Measurements from ENCODE around the gene USP34.

The USP34 gene

DNA sequence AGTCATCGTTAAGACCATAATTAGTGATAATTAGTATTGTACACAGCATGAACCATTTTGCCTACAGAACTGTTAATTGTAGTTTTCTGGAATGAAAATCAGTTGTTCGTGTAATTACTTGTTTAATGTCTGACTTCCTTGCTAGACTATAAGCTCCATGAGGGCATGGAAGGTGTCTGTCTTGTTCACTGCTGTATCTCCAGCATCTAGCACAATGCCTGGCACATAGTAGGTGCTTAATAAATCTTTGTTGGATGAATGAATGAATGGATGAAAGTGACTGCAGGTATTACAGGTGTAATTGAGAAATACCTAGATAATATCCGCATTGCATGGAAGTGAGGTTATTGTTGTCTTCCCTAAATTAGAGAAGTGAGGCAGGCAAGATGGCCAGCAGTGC lies 287.1 kb downstream of the USP34 start:
- DNase-seq (ENCODE audit: low read depth in 1 of 2, low spot score in 1 of 2), result no peak
- no peak for TF ChIP-seq JUND (IDR thresholded peaks at IDR 0.05; ENCODE audit: low read depth)
- in situ Hi-C loops (cut with HindIII; ENCODE audit: low pct_unique_long_range_greater_than_20kb, low sequenced_read_pairs), result no loop called here

DNA sequence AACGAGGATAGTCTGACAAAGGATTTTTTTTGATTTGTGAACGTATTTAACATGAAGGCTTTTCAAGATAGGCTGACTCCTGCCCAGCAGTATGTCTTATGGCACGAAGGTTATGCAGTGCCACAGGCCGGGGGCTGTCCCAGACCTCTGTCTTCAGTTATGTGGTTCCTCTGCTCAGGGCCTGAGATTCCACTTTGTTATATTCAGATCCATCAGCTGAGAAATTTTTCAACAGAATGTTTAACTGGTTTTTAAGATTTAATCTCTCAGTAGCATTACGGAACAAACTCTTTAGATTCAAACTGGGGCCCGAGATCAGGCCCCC lies 288.9 kb downstream of the USP34 start:
- no peak for DNase-seq (ENCODE audit: low read depth in 1 of 2, low spot score in 1 of 2)
- in situ Hi-C loops (cut with HindIII; ENCODE audit: low pct_unique_long_range_greater_than_20kb, low sequenced_read_pairs), result no loop called here
- no peak for TF ChIP-seq JUND (IDR thresholded peaks at IDR 0.05; ENCODE audit: low read depth)

DNA sequence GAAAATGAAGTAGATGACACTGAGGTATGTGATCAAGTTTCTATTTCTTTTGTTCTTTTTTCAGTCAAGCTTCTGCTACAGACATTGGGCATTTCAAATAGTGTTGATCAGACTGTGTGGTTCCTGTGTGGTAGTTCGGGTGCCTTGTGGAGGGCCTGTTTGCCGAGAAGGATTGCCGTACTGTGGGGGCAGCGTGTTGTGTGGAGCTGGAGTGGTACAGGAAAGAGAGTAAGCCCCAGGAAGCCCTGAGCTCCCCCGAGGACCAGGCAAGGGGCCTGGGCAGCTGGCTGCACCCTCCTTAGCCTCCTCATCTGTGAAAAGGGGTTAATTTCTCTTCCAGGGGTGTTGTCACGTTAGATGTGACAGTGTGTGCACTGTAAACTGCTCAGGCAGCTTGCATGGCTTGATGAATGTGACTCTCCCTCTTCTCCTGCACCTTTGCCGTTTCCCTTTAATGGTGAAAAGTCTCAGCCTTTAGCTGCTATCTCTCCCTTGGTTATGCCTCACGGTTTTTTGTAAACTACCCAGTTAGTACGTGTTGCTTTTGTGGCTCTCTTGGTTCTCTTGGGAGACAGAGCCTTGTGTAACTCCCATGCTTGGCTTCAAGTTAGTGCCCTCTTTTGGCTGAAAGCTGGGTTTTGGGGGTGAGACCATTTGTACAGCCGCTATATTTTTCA lies 289.4 kb downstream of the USP34 start:
- in situ Hi-C loops (cut with HindIII; ENCODE audit: low pct_unique_long_range_greater_than_20kb, low sequenced_read_pairs), result no loop called here
- no peak for DNase-seq (ENCODE audit: low read depth in 1 of 2, low spot score in 1 of 2)
- no peak for TF ChIP-seq JUND (IDR thresholded peaks at IDR 0.05; ENCODE audit: low read depth)

DNA sequence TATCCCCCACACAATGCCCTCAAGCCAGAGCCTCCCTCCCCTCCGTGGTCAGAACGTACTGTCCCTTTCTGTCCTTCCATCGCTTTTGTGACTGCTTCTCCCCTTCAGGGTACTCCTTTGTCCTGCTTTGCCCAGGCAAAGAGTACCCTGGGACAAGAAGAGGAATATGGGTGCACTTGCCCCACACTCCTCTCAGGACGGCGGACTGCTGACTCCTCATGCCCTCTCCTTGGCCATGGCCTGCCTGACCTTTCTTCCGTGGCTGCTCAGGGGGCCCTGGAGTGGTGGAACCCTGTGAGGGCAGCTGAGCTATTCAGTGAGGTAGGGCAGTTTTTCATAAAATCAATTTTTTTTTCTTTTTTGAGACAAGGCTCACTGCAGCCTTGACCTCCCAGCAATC lies 290.2 kb downstream of the USP34 start:
- in situ Hi-C loops (cut with HindIII; ENCODE audit: low pct_unique_long_range_greater_than_20kb, low sequenced_read_pairs), result no loop called here
- TF ChIP-seq JUND (IDR thresholded peaks at IDR 0.05; ENCODE audit: low read depth), result no peak
- DNase-seq (ENCODE audit: low read depth in 1 of 2, low spot score in 1 of 2), result no peak

- in situ Hi-C loops (cut with HindIII; ENCODE audit: low pct_unique_long_range_greater_than_20kb, low sequenced_read_pairs), result no loop called here
- no peak for DNase-seq (ENCODE audit: low read depth in 1 of 2, low spot score in 1 of 2)
- TF ChIP-seq JUND (IDR thresholded peaks at IDR 0.05; ENCODE audit: low read depth), result no peak
Measured at GRCh38 chr2:61179701-61180639, 290.9 kb downstream of the USP34 start.

DNA sequence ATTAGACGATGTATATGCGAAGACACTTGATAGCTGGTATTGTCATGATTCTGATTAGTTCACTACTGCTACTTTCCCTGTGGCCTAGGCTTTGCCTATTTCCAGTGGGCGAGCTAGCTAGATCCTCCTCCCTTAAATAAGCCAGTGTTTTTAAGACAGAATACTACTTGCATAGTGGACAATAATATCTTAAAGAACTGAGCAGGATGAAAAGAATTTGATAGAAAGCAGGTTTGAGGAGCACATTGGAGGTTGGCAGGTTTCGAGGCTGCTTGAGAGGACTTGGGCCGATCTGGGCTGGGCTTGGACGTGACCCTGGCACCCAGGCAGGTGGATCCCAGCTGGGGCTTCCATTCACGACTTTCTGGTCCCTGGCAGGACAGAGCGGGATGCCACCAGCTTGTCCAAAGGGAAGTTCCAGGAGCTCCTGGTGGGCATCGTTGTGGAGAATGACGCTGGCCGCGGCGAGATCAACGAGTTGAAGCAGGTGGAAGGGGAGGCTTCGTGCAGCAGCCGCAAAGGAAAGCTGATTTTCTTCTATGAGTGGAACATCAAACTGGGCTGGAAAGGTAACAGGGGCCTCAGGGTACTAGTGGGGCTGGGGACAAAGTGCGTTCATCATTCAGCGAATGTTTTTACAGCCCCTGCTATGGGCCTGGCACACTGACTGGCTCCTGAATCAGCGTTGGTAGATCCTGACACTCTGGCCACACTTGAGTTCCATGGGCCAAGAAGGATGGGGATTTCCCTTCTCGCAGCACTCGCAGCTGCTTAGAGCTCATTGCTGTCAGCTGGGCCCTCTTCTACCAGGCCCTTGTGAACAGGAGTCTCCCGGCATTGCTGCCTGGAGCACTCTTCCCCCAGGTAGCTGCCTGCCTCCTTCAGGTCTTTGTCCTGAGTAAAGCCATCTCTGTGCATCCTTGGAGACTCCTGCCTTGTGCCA lies 292.0 kb downstream of the USP34 start:
- no peak for DNase-seq (ENCODE audit: low read depth in 1 of 2, low spot score in 1 of 2)
- in situ Hi-C loops (cut with HindIII; ENCODE audit: low pct_unique_long_range_greater_than_20kb, low sequenced_read_pairs), result no loop called here
- TF ChIP-seq JUND (IDR thresholded peaks at IDR 0.05; ENCODE audit: low read depth), result no peak

- in situ Hi-C loops (cut with HindIII; ENCODE audit: low pct_unique_long_range_greater_than_20kb, low sequenced_read_pairs), result no loop called here
- TF ChIP-seq JUND (IDR thresholded peaks at IDR 0.05; ENCODE audit: low read depth), result no peak
- peak; percentile 9 to 15 for DNase-seq (ENCODE audit: low read depth in 1 of 2, low spot score in 1 of 2)
Measured at GRCh38 chr2:61177727-61178549, 292.9 kb downstream of the USP34 start.

DNA sequence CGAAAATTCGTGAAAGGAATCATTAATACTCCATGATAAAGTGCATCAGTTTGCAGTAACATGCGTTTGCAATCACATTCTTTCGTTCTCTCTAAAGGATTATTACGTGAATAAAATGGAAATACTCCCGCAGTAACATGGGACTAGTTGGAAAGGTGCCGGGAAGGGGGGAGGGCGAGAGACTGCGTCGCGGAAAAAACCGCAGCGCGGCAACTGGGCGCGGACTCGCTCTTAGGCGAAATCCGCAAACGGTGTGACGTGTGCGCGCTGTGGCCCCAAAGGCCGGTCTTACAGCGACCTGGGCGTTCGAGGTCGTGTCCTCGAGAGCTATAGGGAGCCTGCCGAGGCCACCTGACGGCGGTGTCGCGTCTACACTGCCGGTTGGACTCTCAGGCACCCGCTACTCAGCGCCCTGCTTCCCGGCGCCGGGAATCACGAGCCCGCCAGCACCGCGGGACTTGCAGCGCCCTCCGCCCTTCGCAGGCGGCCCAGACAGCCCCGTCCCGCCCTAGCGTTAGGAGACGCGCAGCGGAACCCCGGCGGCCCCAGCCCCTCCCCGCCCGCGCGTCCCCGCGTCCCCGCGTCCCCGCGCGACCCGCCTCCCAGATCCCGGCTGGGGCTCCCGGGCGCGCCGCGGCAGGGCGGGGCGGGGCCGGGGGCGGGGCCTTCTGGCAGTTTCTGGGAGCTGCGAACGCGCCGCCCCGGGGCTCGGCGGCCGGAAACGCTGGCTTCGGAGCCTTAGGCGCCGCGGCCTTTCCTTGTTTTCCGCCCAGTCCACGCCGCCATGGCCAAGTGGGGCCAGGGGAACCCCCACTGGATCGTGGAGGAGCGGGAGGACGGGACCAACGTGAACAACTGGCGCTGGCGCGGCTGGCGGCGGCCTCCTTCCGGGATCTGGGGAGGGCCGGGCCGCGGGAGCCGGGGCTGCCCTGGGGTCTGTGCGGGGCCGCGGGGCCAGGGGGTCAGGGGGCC lies 293.8 kb downstream of the USP34 start:
- TF ChIP-seq JUND (IDR thresholded peaks at IDR 0.05; ENCODE audit: low read depth), result no peak
- in situ Hi-C loops (cut with HindIII; ENCODE audit: low pct_unique_long_range_greater_than_20kb, low sequenced_read_pairs), result no loop called here
- DNase-seq (ENCODE audit: low read depth in 1 of 2, low spot score in 1 of 2), result peak; percentile 94

- in situ Hi-C loops (cut with HindIII; ENCODE audit: low pct_unique_long_range_greater_than_20kb, low sequenced_read_pairs), result no loop called here
- no peak for TF ChIP-seq JUND (IDR thresholded peaks at IDR 0.05; ENCODE audit: low read depth)
- no peak for DNase-seq (ENCODE audit: low read depth in 1 of 2, low spot score in 1 of 2)
Measured at GRCh38 chr2:61175036-61175435, 295.9 kb downstream of the USP34 start.

GRCh38 chr2:61173116-61173515 lies 297.8 kb downstream of the USP34 start:
- DNase-seq (ENCODE audit: low read depth in 1 of 2, low spot score in 1 of 2), result no peak
- in situ Hi-C loops (cut with HindIII; ENCODE audit: low pct_unique_long_range_greater_than_20kb, low sequenced_read_pairs), result no loop called here
- TF ChIP-seq JUND (IDR thresholded peaks at IDR 0.05; ENCODE audit: low read depth), result no peak

DNA sequence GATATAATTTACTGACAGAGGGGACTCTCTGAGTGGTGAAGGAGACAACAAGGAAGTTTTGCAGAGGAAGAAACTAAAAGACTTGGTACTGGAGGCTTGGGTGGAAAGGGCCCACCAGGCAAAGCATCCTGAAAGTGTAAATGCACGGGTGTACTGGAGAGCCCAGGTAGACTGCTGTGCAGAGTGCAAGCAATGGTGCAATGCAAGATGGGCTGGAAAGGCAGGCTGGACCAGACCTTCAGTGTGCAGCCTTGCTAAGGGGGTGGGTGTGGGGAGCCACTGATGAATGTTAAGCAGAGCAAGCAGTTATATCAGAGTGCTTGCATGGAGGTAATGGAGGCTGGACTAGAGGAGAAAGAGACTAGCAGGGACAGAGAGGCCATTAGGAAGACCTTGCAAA lies 298.2 kb downstream of the USP34 start:
- TF ChIP-seq JUND (IDR thresholded peaks at IDR 0.05; ENCODE audit: low read depth), result no peak
- in situ Hi-C loops (cut with HindIII; ENCODE audit: low pct_unique_long_range_greater_than_20kb, low sequenced_read_pairs), result no loop called here
- peak; percentile 2 to 35 for DNase-seq (ENCODE audit: low read depth in 1 of 2, low spot score in 1 of 2)

Data from T47D (cell line).